Prostate gland (tissue), 2 donors: ENCODE data around the gene CCNH. TPM values are rescaled to one million over a fixed set of nuclear protein-coding genes. Genes with fewer than 3 reads are reported as not detected.

Source experiments
- DNase-seq: peaks from one replicate; pipeline ENCODE4 v3.0.0-alpha.2; 2019; ENCODE audit warnings: low spot score
- H3K27ac ChIP-seq, 2 donors: fragments of 200-600 bp; sonication (generic); 2 replicates each; pipeline ENCODE4 v1.5.1; 2017 to 2019
- H3K27me3 ChIP-seq: fragments of 200-600 bp; sonication (generic); replicated peaks from 2 replicates; pipeline ENCODE4 v1.5.1; 2019; ENCODE audit not compliant: insufficient read depth
- H3K36me3 ChIP-seq, 2 donors: fragments of 200-600 bp; sonication (generic); 1 replicate in 1 of 2; 2 replicates in 1 of 2; pipeline versions ENCODE4 v1.5.1 to v1.8.1; 2017 to 2019
- H3K4me1 ChIP-seq: fragments of 200-600 bp; sonication (generic); replicated peaks from 2 replicates; pipeline ENCODE4 v1.5.1; 2019
- H3K4me3 ChIP-seq, 2 donors: fragments of 200-600 bp; sonication (generic); 2 replicates each; pipeline ENCODE4 v1.5.1; 2017 to 2019
- H3K9me3 ChIP-seq: fragments of 200-600 bp; sonication (generic); 2 replicates; pipeline ENCODE4 v1.5.1; 2017
- CTCF ChIP-seq, 4 experiments: fragments of 200-600 bp in 2 of 4; fragments of 450-650 bp in 2 of 4; sonication (generic) in 2 of 4; IDR thresholded peaks; 1 replicate in 3 of 4; 2 replicates in 1 of 4; pipeline ENCODE4 v1.5.1; 2016 to 2019; ENCODE audit warnings: antibody characterized with exemption in 4 of 4, mild to moderate bottlenecking in 2 of 4, moderate library complexity in 2 of 4
- POLR2A ChIP-seq: fragments of 450-650 bp; IDR thresholded peaks from one replicate; pipeline ENCODE4 v1.6.1; 2016; ENCODE audit warnings: antibody characterized with exemption, mild to moderate bottlenecking
- POLR2AphosphoS5 ChIP-seq: sonication (generic); formaldehyde crosslinking; IDR thresholded peaks from one replicate; pipeline ENCODE4 v1.6.1; 2017; ENCODE audit warnings: antibody characterized with exemption
- whole genome bisulfite sequencing: methylation state at CpG from one replicate; pipeline ENCODE4 v1.1.5; 2018; 5-methylcytosine and 5-hydroxymethylcytosine counted together
- intact Hi-C: fragments of 100-400 bp; cut with DNase I; formaldehyde crosslinking; loops from one replicate; pipeline ENCODE4 v1.14.2; 2022
- total RNA-seq, 2 donors: library from RNA; depleted of rRNA; stranded (reverse); fragments of >200 nt; gene quantifications; one replicate each; pipeline ENCODE4 v1.1.0, GENCODE V29; 2016

CCNH gene
- total RNA-seq, 2 donors from 2014 or later = 62.8 to 87.6 TPM

- no peak for DNase-seq
- Histone ChIP-seq H3K4me3 (no peak overlapping the region), H3K9me3 (no peaks in the 10 kb centered on the region), H3K27ac (no peak overlapping the region), H3K27me3 (no peaks in the 10 kb centered on the region), H3K36me3 (peaks cover 0 to under 1% of the 10 kb centered on the region in 2 donors), H3K4me1 (no peaks in the 10 kb centered on the region)
- 65% methylated on average over 2 of the region's 2 CpGs for WGBS
- TF ChIP-seq CTCF (IDR thresholded peaks at IDR 0.05) (no peak), POLR2A (no peak), POLR2AphosphoS5 (no peak)
- intact Hi-C loops = no loop called here
Observed at GRCh38 chr5:87393331-87393730, 19.4 kb downstream of the CCNH start.

DNA sequence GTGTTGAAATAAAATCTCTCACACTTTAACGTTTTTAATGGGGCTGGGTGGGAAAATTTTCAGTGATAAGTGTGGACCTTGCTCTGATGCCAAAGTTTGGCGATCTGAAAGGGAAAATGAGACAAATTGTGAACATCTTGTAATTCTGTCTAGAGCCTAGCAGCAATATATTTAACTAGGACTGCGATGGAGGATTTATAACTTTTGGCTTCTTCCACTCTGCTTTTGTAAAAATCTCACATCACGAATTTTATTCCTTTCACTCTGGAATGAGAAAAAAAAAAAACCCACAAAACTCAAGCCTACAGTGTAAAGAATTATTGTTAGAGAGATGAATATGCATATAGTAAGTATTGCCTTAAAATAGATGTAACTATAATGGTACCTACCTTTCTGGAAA is 19.9 kb downstream of the CCNH start:
- Histone ChIP-seq H3K27ac (no peak overlapping the region), H3K36me3 (no peaks in the 10 kb centered on the region), H3K4me3 (no peak overlapping the region), H3K9me3 (no peaks in the 10 kb centered on the region), H3K27me3 (no peaks in the 10 kb centered on the region), H3K4me1 (no peaks in the 10 kb centered on the region)
- no peak for DNase-seq
- intact Hi-C loops = no loop called here
- WGBS = 42% methylated on average over 4 of the region's 4 CpGs
- TF ChIP-seq POLR2AphosphoS5 (no peak), CTCF (IDR thresholded peaks at IDR 0.05) (no peak), POLR2A (no peak)

DNA sequence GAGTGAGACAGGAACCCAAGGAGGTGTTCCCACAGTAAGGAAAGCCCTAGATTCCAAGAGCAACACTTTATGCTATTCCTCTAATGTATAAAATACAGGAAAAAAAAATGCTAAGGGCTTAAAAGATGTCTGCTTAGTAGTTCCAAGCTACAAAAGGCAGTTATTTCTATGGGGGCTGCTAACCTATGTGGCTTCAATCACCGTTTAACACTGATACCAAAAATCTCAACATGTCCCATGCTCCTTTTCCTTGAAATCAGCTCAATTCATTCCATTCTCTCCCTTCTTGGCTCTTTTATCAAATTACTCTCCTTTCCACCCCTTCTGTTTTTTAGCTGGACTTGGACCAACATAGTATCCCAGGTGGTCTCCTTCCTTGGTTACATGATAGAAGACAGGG is 20.6 kb downstream of the CCNH start:
- Histone ChIP-seq H3K27ac (no peak overlapping the region), H3K36me3 (no peaks in the 10 kb centered on the region), H3K4me1 (no peaks in the 10 kb centered on the region), H3K27me3 (no peaks in the 10 kb centered on the region), H3K9me3 (no peaks in the 10 kb centered on the region), H3K4me3 (no peak overlapping the region)
- intact Hi-C loops = no loop called here
- WGBS = 88% methylated on average over 1 of the region's 1 CpG
- no peak for TF ChIP-seq POLR2A
- TF ChIP-seq POLR2AphosphoS5 = no peak
- TF ChIP-seq CTCF (IDR thresholded peaks at IDR 0.05) = no peak
- no peak for DNase-seq

GRCh38 chr5:87390576-87391199 is 22.0 kb downstream of the CCNH start:
- 79% methylated on average over 5 of the region's 5 CpGs for WGBS
- no peak overlapping the region for H3K4me3 ChIP-seq
- no peaks in the 10 kb centered on the region for H3K27me3 ChIP-seq
- DNase-seq = no peak
- intact Hi-C loops = no loop called here
- no peaks in the 10 kb centered on the region for H3K9me3 ChIP-seq
- no peaks in the 10 kb centered on the region for H3K36me3 ChIP-seq
- TF ChIP-seq POLR2AphosphoS5 (no peak), POLR2A (no peak), CTCF (IDR thresholded peaks at IDR 0.05) (no peak)
- H3K4me1 ChIP-seq = no peaks in the 10 kb centered on the region
- H3K27ac ChIP-seq = no peak overlapping the region

DNA sequence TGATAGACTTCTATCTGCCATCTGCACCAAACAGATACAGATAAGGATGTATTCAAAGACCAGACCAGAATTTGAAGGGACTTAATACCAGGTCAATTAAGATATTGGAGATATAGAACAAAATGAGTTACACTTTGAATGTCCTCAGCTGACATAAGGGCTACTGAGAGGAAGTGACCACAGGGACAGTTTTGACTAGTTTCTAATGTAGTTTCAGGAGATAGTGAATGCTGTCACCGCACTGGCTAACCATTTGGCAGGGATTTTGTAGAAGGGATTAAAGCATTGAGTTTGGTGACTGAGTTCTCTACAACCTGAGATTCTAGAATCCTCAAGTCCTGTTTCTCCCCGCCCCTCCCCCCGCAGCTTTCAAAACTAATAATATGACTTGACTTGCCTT is 22.7 kb downstream of the CCNH start:
- Histone ChIP-seq H3K4me1 (no peaks in the 10 kb centered on the region), H3K36me3 (no peaks in the 10 kb centered on the region), H3K27me3 (no peaks in the 10 kb centered on the region), H3K27ac (no peak overlapping the region), H3K4me3 (no peak overlapping the region), H3K9me3 (no peaks in the 10 kb centered on the region)
- 95% methylated on average over 3 of the region's 3 CpGs for WGBS
- no peak for DNase-seq
- TF ChIP-seq CTCF (IDR thresholded peaks at IDR 0.05) (no peak), POLR2AphosphoS5 (no peak), POLR2A (no peak)
- intact Hi-C loops = no loop called here
